Psoas muscle (tissue), 8 donors: Measurements from ENCODE around the gene GYG1. TPM values are rescaled to one million over a fixed set of nuclear protein-coding genes. Genes with fewer than 3 reads are reported as not detected.

Experiments used
- ATAC-seq, 4 donors: fragments of 200-7000 bp; cut with Tn5 transposase; one replicate each; pipeline ENCODE4 v1.9.1; 2020; ENCODE audit warnings: moderate library complexity in 3 of 4, mild to moderate bottlenecking in 2 of 4
- DNase-seq, 2 donors: peaks; one replicate each; pipeline ENCODE4 v3.0.0-alpha.2; 2020
- H3K27ac ChIP-seq: fragments of 200-600 bp; one replicate; pipeline ENCODE4 v1.8.0; 2022
- H3K27me3 ChIP-seq, 3 donors: fragments of 200-600 bp in 1 of 3; one replicate each; pipeline versions ENCODE4 v1.6.1 to v1.8.0; 2013 to 2022; ENCODE audit warnings: low read length in 2 of 3, mild to moderate bottlenecking in 2 of 3, moderate library complexity in 1 of 3; ENCODE audit not compliant: insufficient read depth in 3 of 3
- H3K36me3 ChIP-seq, 2 donors: fragments of 200-600 bp in 1 of 2; one replicate each; pipeline versions ENCODE4 v1.6.1 to v1.8.0; 2013 to 2022; ENCODE audit warnings: low read depth in 1 of 2, mild to moderate bottlenecking in 1 of 2, moderate library complexity in 1 of 2; ENCODE audit not compliant: insufficient read depth in 1 of 2
- H3K4me1 ChIP-seq: fragments of 200-600 bp; one replicate; pipeline ENCODE4 v1.8.0; 2022
- H3K4me3 ChIP-seq: fragments of 200-600 bp; one replicate; pipeline ENCODE4 v1.8.0; 2022; ENCODE audit warnings: mild to moderate bottlenecking
- H3K9me3 ChIP-seq: fragments of 200-600 bp; one replicate; pipeline ENCODE4 v1.8.0; 2022
- WGBS, 3 donors: extraction: QIAGEN DNeasy Blood & Tissue Kit; methylation state at CpG; one replicate each; pipeline versions ENCODE4 v1.1.6 to v1.1.7; 2013; 5-methylcytosine and 5-hydroxymethylcytosine counted together
- intact Hi-C, 2 donors: fragments of 100-400 bp; cut with DNase I; formaldehyde crosslinking; loops; one replicate each; pipeline versions ENCODE4 v1.11.0 to v1.14.2; 2022
- polyA plus RNA-seq, 3 donors: library from polyadenylated mRNA; stranded (reverse); fragments of 200-250 nt; gene quantifications; one replicate each; pipeline ENCODE4 v1.2.3, GENCODE V29; 2013
- total RNA-seq, 4 donors: library from RNA; stranded (reverse); fragmentation: NEBNext Ultra II Directional in 2 of 4; extraction: Animal tissue kit (Norgen Biotek cat#: 25700) in 2 of 4; gene quantifications; one replicate each; pipeline versions ENCODE4 v1.2.1 to v1.2.4, GENCODE V29; 2021 to 2023
- TF ChIP-seq, protein P1 (sequence below): fragments of 200-600 bp; IDR thresholded peaks from one replicate; pipeline ENCODE4 v1.8.0; 2022; ENCODE audit warnings: antibody characterized with exemption
- donor health status: healthy with polysubstance abuse.
- donor health status: DM: no; HTN: no; CAD: no; lungs with moderate emphysema.
- donor health status: Bipolar disorder and iron deficiency.
- donor health status: healthy.
- donor health status: DM: yes; HTN: yes; CAD: no.
- donor health status: DM: no; HTN: no; CAD: no.
- donor health status: DM: no; HTN: no; CAD: no.
- donor health status: DM: yes; HTN: yes; CAD: no.

The GYG1 gene
- total and polyA plus RNA-seq, 7 donors: 164 to 550 (median 338) TPM

DNA sequence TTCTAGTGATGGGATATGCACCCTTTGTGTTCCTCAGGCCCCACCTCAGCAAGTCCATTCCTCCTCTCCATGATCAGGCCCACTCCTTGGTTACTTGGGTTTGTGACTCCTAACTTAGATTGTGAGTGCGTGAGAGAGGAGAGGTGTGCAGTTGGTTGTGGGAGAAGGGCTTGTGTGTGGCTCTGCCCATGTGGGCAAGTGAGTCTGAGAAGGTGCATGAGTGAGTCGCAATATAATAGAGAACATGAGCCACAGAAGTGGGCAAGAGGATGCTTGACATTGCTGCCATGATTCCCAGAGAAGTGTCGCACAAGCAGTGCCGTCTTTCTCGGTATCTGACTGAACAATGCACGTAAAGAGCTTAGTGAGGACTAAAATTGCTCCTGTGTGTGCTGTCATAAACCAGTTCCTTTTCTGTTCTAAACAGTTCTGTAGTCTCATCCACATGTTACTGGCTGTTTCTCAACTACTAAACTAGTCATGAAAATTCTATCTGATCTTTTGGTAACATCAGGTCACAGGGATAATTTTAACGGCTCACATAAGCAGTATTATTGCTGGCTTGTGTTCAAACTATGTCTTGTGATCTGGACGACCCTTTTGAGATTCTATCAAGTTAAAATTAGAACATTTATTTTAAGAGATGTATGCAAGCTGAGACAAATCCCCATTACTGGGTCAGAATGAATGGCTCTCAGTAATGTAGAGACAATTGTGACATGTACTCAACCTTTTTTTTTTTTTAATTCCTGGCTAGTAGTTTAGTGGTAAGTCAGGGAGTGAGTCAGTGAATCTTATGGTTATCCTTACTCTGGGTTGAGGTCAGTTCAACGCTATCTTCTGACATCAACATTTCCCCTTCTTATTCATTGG, 25.6 kb downstream of the GYG1 start:
- H3K4me1 ChIP-seq: peaks cover 74% of the 10 kb centered on the region
- intact Hi-C loops: no loop called here
- TF ChIP-seq, protein P1, sequence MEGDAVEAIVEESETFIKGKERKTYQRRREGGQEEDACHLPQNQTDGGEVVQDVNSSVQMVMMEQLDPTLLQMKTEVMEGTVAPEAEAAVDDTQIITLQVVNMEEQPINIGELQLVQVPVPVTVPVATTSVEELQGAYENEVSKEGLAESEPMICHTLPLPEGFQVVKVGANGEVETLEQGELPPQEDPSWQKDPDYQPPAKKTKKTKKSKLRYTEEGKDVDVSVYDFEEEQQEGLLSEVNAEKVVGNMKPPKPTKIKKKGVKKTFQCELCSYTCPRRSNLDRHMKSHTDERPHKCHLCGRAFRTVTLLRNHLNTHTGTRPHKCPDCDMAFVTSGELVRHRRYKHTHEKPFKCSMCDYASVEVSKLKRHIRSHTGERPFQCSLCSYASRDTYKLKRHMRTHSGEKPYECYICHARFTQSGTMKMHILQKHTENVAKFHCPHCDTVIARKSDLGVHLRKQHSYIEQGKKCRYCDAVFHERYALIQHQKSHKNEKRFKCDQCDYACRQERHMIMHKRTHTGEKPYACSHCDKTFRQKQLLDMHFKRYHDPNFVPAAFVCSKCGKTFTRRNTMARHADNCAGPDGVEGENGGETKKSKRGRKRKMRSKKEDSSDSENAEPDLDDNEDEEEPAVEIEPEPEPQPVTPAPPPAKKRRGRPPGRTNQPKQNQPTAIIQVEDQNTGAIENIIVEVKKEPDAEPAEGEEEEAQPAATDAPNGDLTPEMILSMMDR: no peak
- DNase-seq: no peak
- WGBS, 3 donors: 30 to 41% (median 33%) methylated on average over 9 of the region's 9 CpGs
- peak overlapping the region; percentile 92 for H3K27ac ChIP-seq
- no peaks in the 10 kb centered on the region for H3K9me3 ChIP-seq
- no peak overlapping the region for H3K4me3 ChIP-seq
- no peaks in the 10 kb centered on the region for H3K27me3 ChIP-seq
- H3K36me3 ChIP-seq: peaks cover 5 to 33% of the 10 kb centered on the region in 2 donors
- peak; percentile 80 to 86 (median 82) for ATAC-seq

DNA sequence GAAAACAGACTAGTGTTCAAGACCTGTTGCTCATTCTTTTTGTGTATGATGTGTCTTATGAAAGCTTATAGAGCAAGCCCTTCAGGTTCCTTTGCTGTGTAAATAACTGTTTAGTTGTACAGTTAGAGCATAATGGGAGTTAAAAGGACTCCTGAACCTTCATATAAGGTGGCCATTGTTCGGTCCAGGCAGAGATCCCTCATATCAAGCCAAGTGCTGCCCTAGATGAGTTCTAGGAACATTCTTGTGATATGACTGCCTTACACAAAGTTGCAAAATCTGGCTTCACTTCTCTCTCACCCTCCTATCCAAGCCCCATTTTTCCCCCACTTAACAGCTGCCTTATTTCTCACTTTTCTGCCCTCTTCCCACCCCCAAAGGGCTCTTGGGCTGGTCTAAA, 26.9 kb downstream of the GYG1 start:
- no peaks in the 10 kb centered on the region for H3K27me3 ChIP-seq
- H3K36me3 ChIP-seq: peaks cover 6 to 33% of the 10 kb centered on the region in 2 donors
- intact Hi-C loops: no loop called here
- no peak overlapping the region for H3K4me3 ChIP-seq
- 10 to 56% (median 27%) methylated on average over 1 of the region's 1 CpG for WGBS, 3 donors
- TF ChIP-seq, protein P1: no peak
- no peaks in the 10 kb centered on the region for H3K9me3 ChIP-seq
- peak overlapping the region; percentile 92 for H3K27ac ChIP-seq
- ATAC-seq (peak in 3 of 4 donors; percentile 16 to 58 (median 30)), DNase-seq (no peak)
- H3K4me1 ChIP-seq: peaks cover 81% of the 10 kb centered on the region

DNA sequence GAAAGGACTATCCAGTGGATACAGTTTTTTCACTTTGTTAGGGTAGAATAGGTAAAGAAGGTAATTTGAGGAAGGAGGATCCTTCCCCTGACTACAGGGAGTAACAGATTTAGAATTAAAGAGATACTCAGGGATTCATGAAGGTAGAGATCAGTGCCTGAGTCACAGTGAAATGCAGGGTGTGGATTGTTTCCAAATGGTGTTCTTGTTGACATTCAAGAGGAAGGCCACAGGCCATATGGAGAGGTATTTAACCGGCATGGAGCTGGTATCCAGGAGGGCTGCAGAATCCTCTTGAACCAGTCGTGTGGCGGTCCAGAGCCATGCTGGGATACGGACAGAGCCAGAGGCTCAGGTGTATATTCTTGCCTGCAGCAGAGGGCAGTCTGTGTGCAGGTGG, 28.2 kb downstream of the GYG1 start:
- TF ChIP-seq, protein P1: no peak
- H3K27me3 ChIP-seq: no peaks in the 10 kb centered on the region
- peaks cover 6 to 36% of the 10 kb centered on the region in 2 donors for H3K36me3 ChIP-seq
- WGBS, 3 donors: 34 to 61% (median 41%) methylated on average over 4 of the region's 4 CpGs
- ATAC-seq (peak in 1 of 4 donors; percentile 23), DNase-seq (no peak)
- H3K9me3 ChIP-seq: no peaks in the 10 kb centered on the region
- intact Hi-C loops: no loop called here
- peaks cover 77% of the 10 kb centered on the region for H3K4me1 ChIP-seq
- H3K27ac ChIP-seq: peak overlapping the region; percentile 92
- no peak overlapping the region for H3K4me3 ChIP-seq

DNA sequence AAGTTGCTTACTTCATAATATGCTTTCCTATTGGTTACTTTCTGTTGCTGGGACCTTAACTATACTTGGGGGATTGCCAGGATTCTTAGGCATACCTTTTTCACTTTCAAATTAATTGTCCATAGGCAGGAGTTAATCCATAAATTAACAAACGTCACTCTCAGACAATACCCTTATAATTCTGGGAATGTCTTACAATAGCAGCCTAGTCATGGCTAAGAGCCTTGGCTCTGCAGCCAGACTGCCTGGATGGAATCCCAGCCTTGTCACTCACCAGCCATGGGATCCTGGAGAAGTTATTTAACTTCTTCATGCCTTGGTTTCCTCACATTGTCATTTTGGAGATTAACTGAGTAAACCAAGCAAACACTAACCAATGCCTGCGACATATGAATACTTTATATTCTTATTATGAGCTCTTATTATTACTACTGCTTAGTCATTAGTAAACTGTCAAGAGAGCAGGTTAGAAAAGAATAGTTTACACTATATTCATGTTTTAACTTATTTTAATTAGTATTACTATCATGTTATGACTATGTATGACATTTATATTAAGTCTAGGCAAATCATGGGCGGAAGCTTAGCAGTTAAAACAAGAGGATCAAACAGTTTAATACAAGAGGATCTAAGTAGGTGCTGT, 29.0 kb downstream of the GYG1 start:
- Histone ChIP-seq H3K27me3 (no peaks in the 10 kb centered on the region), H3K27ac (peak overlapping the region; percentile 92), H3K4me1 (peaks cover 70% of the 10 kb centered on the region), H3K36me3 (peaks cover 6 to 44% of the 10 kb centered on the region in 2 donors), H3K4me3 (no peak overlapping the region), H3K9me3 (no peaks in the 10 kb centered on the region)
- whole genome bisulfite sequencing, 3 donors: 43 to 62% (median 46%) methylated on average over 3 of the region's 3 CpGs
- TF ChIP-seq, protein P1: no peak
- ATAC-seq (peak in 2 of 4 donors; percentile 41 to 42), DNase-seq (peak; percentile 25 to 67)
- intact Hi-C loops: loop anchor here in 1 of 2 donors (5.0 kb wide), 1 partner anchor 48 kb away; no protein-coding TSS in a partner anchor
